ENCODE results near the gene PDE7B. TPM values are rescaled to one million over a fixed set of nuclear protein-coding genes. Genes with fewer than 3 reads are reported as not detected.

PDE7B gene
- total RNA-seq, 1 experiment from 2014 or later: not detected

DNA sequence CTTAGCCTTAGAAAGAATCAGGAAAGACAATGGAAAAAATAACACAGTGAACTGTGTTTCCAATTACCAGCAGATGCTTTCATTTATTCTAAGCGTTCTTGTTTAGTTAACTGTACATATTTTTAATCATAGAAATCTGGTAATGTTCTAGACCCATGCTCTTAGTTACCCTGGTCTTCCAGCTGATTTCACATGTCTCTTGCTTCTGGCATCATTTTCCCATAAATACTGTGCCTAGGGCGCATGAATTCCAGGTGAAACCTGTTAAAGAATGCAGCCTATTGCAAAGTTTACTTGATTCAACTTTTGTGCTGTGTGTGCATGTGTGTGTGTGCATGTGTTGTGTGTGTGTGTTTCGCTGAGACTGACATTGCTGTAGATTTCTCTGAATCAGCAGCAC lies 178.6 kb downstream of the PDE7B start:
- Histone ChIP-seq H3K4me3 (ENCODE audit: low read length) (no peak overlapping the region), H3K9me2 (replicated peaks; ENCODE audit: low read length) (no peaks in the 10 kb centered on the region), H2AFZ (ENCODE audit: low read length) (no peak overlapping the region), H3K4me2 (ENCODE audit: low read length) (no peak overlapping the region), H3K9ac (ENCODE audit: low read length) (no peak overlapping the region), H3K27ac (ENCODE audit: low read length) (no peak overlapping the region), H3K79me2 (ENCODE audit: low read length) (no peaks in the 10 kb centered on the region), H3K4me1 (ENCODE audit: insufficient read depth, low read length) (no peaks in the 10 kb centered on the region), H3K36me3 (ENCODE audit: low read depth, low read length) (no peaks in the 10 kb centered on the region), H3K9me3 (ENCODE audit: low read length) (no peaks in the 10 kb centered on the region), H3F3A (ENCODE audit: low read length, unreplicated experiment) (no peaks in the 10 kb centered on the region), H4K20me1 (ENCODE audit: low read length) (no peaks in the 10 kb centered on the region), H3K27me3 (ENCODE audit: low read length) (no peaks in the 10 kb centered on the region)
- TF ChIP-seq CTCF (conservative IDR thresholded peaks at IDR 0.05; ENCODE audit: low read depth, low read length) (no peak), EZH2phosphoT487 (IDR thresholded peaks at IDR 0.05; ENCODE audit: borderline replicate concordance, low read length) (no peak), EZH2 (IDR thresholded peaks at IDR 0.05; ENCODE audit: low read length, unreplicated experiment) (no peak)
- ChIA-PET POLR2A (ENCODE audit: unreplicated experiment) (no interaction called here), CTCF (no interaction called here)
- intact Hi-C loops (cut with micrococcal nuclease): loop anchor here (5.0 kb wide), 1 partner anchor 493 kb away; no protein-coding TSS in a partner anchor
- ATAC-seq (no peak), DNase-seq (no peak)
- BruUV-seq (replicated peaks): no TSS peak

- no peak for TF ChIP-seq EZH2 (IDR thresholded peaks at IDR 0.05; ENCODE audit: low read length, unreplicated experiment)
- TF ChIP-seq CTCF (conservative IDR thresholded peaks at IDR 0.05; ENCODE audit: low read depth, low read length): peak; percentile 67
- ChIA-PET CTCF (interaction anchor here (0.6 to 0.7 kb wide), 2 partner anchors 15 to 180 kb away, joined by 3 to 4 read pairs; no protein-coding TSS in a partner anchor), POLR2A (ENCODE audit: unreplicated experiment) (no interaction called here)
- Histone ChIP-seq H3K79me2 (ENCODE audit: low read length) (no peaks in the 10 kb centered on the region), H3K9ac (ENCODE audit: low read length) (no peak overlapping the region), H3K4me3 (ENCODE audit: low read length) (no peak overlapping the region), H2AFZ (ENCODE audit: low read length) (no peak overlapping the region), H3K36me3 (ENCODE audit: low read depth, low read length) (no peaks in the 10 kb centered on the region), H3F3A (ENCODE audit: low read length, unreplicated experiment) (no peaks in the 10 kb centered on the region), H3K9me3 (ENCODE audit: low read length) (no peaks in the 10 kb centered on the region), H3K9me2 (replicated peaks; ENCODE audit: low read length) (no peaks in the 10 kb centered on the region), H3K27ac (ENCODE audit: low read length) (no peak overlapping the region), H3K4me1 (ENCODE audit: insufficient read depth, low read length) (no peaks in the 10 kb centered on the region), H4K20me1 (ENCODE audit: low read length) (no peaks in the 10 kb centered on the region), H3K27me3 (ENCODE audit: low read length) (no peaks in the 10 kb centered on the region), H3K4me2 (ENCODE audit: low read length) (no peak overlapping the region)
- intact Hi-C loops (cut with micrococcal nuclease): loop anchor here (1.0 to 5.0 kb wide), 2 partner anchors 194 to 495 kb away; no protein-coding TSS in a partner anchor
- no TSS peak for BruUV-seq (replicated peaks)
- peak; percentile 76 for ATAC-seq
- peak; percentile 44 for DNase-seq
These were observed 180.5 kb downstream of the PDE7B start for GRCh38 chr6:136031982-136032381.

- no peaks in the 10 kb centered on the region for H3K36me3 ChIP-seq (ENCODE audit: low read depth, low read length)
- intact Hi-C loops (cut with micrococcal nuclease): loop anchor here (5.0 kb wide), 1 partner anchor 496 kb away; no protein-coding TSS in a partner anchor
- ChIA-PET CTCF (no interaction called here), POLR2A (ENCODE audit: unreplicated experiment) (no interaction called here)
- no peak overlapping the region for H3K27ac ChIP-seq (ENCODE audit: low read length)
- no TSS peak for BruUV-seq (replicated peaks)
- H3K4me1 ChIP-seq (ENCODE audit: insufficient read depth, low read length): no peaks in the 10 kb centered on the region
- no peak overlapping the region for H3K4me2 ChIP-seq (ENCODE audit: low read length)
- no peak overlapping the region for H3K4me3 ChIP-seq (ENCODE audit: low read length)
- no peak overlapping the region for H3K9ac ChIP-seq (ENCODE audit: low read length)
- ATAC-seq: no peak
- DNase-seq: no peak
- no peak for TF ChIP-seq EZH2 (IDR thresholded peaks at IDR 0.05; ENCODE audit: low read length, unreplicated experiment)
- no peak for TF ChIP-seq EZH2phosphoT487 (IDR thresholded peaks at IDR 0.05; ENCODE audit: borderline replicate concordance, low read length)
- TF ChIP-seq CTCF (conservative IDR thresholded peaks at IDR 0.05; ENCODE audit: low read depth, low read length): no peak
- H4K20me1 ChIP-seq (ENCODE audit: low read length): no peaks in the 10 kb centered on the region
- no peaks in the 10 kb centered on the region for H3K9me3 ChIP-seq (ENCODE audit: low read length)
- no peaks in the 10 kb centered on the region for H3K27me3 ChIP-seq (ENCODE audit: low read length)
- H2AFZ ChIP-seq (ENCODE audit: low read length): no peak overlapping the region
- H3F3A ChIP-seq (ENCODE audit: low read length, unreplicated experiment): no peaks in the 10 kb centered on the region
- no peaks in the 10 kb centered on the region for H3K9me2 ChIP-seq (replicated peaks; ENCODE audit: low read length)
- no peaks in the 10 kb centered on the region for H3K79me2 ChIP-seq (ENCODE audit: low read length)
These were observed 181.9 kb downstream of the PDE7B start for GRCh38 chr6:136033416-136033815.
